H1 (cell line): Measurements from ENCODE around the gene ZNF546. TPM values are rescaled to one million over a fixed set of nuclear protein-coding genes. Genes with fewer than 3 reads are reported as not detected.

Experiments used
- CTCF ChIA-PET: fragments of 300-600 bp; sonication (Branson Sonifier 250); formaldehyde crosslinking; loops from one replicate; lab custom pipeline; 2021; ENCODE audit not compliant: partially characterized antibody; lab: Charles Lee
- POLR2A ChIA-PET: fragments of 300-600 bp; sonication (Branson Sonifier 250); formaldehyde crosslinking; loops from one replicate; lab custom pipeline; 2021; ENCODE audit warnings: inconsistent platforms; ENCODE audit not compliant: partially characterized antibody; lab: Charles Lee
- DNase-seq, 2 experiments: peaks; one replicate each; pipeline versions ENCODE4 v3.0.0 to v3.0.0-alpha.2; 2010 to 2022; ENCODE audit warnings: low spot score in 2 of 2, low read depth in 1 of 2, mixed read lengths in 1 of 2
- FAIRE-seq: peaks from 2 replicates; lab custom pipeline; 2011; peaks lifted over from hg19 to GRCh38; lab: Jason Lieb, UNC
- H2AFZ ChIP-seq: 2 replicates; pipeline ENCODE4 v1.8.1; 2012; ENCODE audit warnings: low read length, inconsistent platforms
- H2AK5ac ChIP-seq: 2 replicates; pipeline ENCODE4 v1.6.1; 2013; ENCODE audit warnings: low read depth, low read length
- H2BK120ac ChIP-seq: replicated peaks from 2 replicates; pipeline ENCODE3; 2013; ENCODE audit warnings: low read depth, low read length, inconsistent platforms
- H2BK12ac ChIP-seq: 2 replicates; pipeline ENCODE4 v1.6.1; 2013; ENCODE audit warnings: low read depth, low read length
- H2BK15ac ChIP-seq: 2 replicates; pipeline ENCODE4 v1.6.1; 2013; ENCODE audit warnings: low read length
- H2BK20ac ChIP-seq: 2 replicates; pipeline ENCODE4 v1.6.1; 2013; ENCODE audit warnings: low read length
- H2BK5ac ChIP-seq: 2 replicates; pipeline ENCODE4 v1.6.1; 2013; ENCODE audit warnings: low read depth, low read length
- H3K14ac ChIP-seq: 2 replicates; pipeline ENCODE4 v1.6.1; 2013; ENCODE audit warnings: inconsistent platforms; ENCODE audit not compliant: insufficient read length
- H3K18ac ChIP-seq: 2 replicates; pipeline ENCODE4 v1.6.1; 2013; ENCODE audit warnings: low read length; ENCODE audit errors: extremely low read depth
- H3K23ac ChIP-seq: 2 replicates; pipeline ENCODE4 v1.6.1; 2013; ENCODE audit warnings: inconsistent platforms; ENCODE audit not compliant: insufficient read length
- H3K23me2 ChIP-seq: 2 replicates; pipeline ENCODE4 v1.6.1; 2013; ENCODE audit warnings: low read depth, low read length
- H3K27ac ChIP-seq: 2 replicates; pipeline ENCODE4 v1.6.1; 2011; ENCODE audit warnings: low read depth, low read length, inconsistent platforms
- H3K27me3 ChIP-seq, 4 experiments: replicated peaks in 1 of 4; 1 replicate in 1 of 4; 2 replicates in 3 of 4; pipeline versions ENCODE4 v1.6.1 to v1.8.1; 2011 to 2013; ENCODE audit warnings: low read length in 3 of 4, mild to moderate bottlenecking in 3 of 4, inconsistent platforms in 2 of 4, mixed read lengths in 2 of 4, moderate library complexity in 1 of 4; ENCODE audit not compliant: control insufficient read depth in 3 of 4, insufficient read depth in 3 of 4; ENCODE audit errors: extremely low read depth in 1 of 4
- H3K36me3 ChIP-seq, 4 experiments: 2 replicates each; pipeline versions ENCODE4 v1.6.1 to v1.8.1; 2011 to 2013; ENCODE audit warnings: mild to moderate bottlenecking in 4 of 4, low read length in 3 of 4, moderate library complexity in 2 of 4, control low read depth in 1 of 4, inconsistent platforms in 1 of 4; ENCODE audit not compliant: insufficient read depth in 4 of 4, control insufficient read depth in 2 of 4
- H3K4ac ChIP-seq: replicated peaks from 2 replicates; pipeline ENCODE3; 2013; ENCODE audit warnings: low read length, low read depth, mixed read lengths, inconsistent platforms; ENCODE audit not compliant: insufficient read length
- H3K4me1 ChIP-seq, 4 experiments: replicated peaks in 1 of 4; 1 replicate in 1 of 4; 2 replicates in 3 of 4; pipeline versions ENCODE4 v1.6.1 to v1.8.1; 2011 to 2013; ENCODE audit warnings: low read length in 3 of 4, inconsistent platforms in 2 of 4, mixed read lengths in 1 of 4; ENCODE audit not compliant: insufficient read depth in 4 of 4, control insufficient read depth in 3 of 4
- H3K4me2 ChIP-seq, 2 experiments: 2 replicates each; pipeline versions ENCODE4 v1.6.1 to v1.8.1; 2011 to 2013; ENCODE audit warnings: low read depth in 2 of 2, low read length in 2 of 2, control low read depth in 1 of 2, inconsistent platforms in 1 of 2, mild to moderate bottlenecking in 1 of 2; ENCODE audit not compliant: insufficient read depth in 1 of 2
- H3K4me3 ChIP-seq, 4 experiments: fragments of 200-600, 300-600 bp in 1 of 4; sonication (generic), shearing (Covaris generic), sonication (Bioruptor Twin) in 1 of 4; 2 replicates each; pipeline versions ENCODE4 v1.5.1 to v1.8.1; 2011 to 2016; ENCODE audit warnings: low read length in 4 of 4, low read depth in 3 of 4, control low read depth in 2 of 4, inconsistent platforms in 2 of 4, mild to moderate bottlenecking in 2 of 4, mixed read lengths in 1 of 4, moderate library complexity in 1 of 4; ENCODE audit not compliant: insufficient read depth in 2 of 4; ENCODE audit errors: extremely low read depth in 1 of 4
- H3K56ac ChIP-seq: replicated peaks from 2 replicates; pipeline ENCODE3; 2013; ENCODE audit warnings: low read depth, mild to moderate bottlenecking, mixed read lengths, low read length, inconsistent platforms; ENCODE audit not compliant: insufficient read length
- H3K79me1 ChIP-seq: 2 replicates; pipeline ENCODE4 v1.6.1; 2013; ENCODE audit warnings: low read depth, low read length, control low read depth
- H3K79me2 ChIP-seq, 2 experiments: 2 replicates each; pipeline versions ENCODE4 v1.6.1 to v1.8.1; 2012 to 2013; ENCODE audit warnings: low read length in 2 of 2, mild to moderate bottlenecking in 2 of 2, inconsistent platforms in 1 of 2; ENCODE audit not compliant: insufficient read depth in 2 of 2, control insufficient read depth in 1 of 2
- H3K9ac ChIP-seq, 4 experiments: replicated peaks in 1 of 4; 1 replicate in 1 of 4; 2 replicates in 3 of 4; pipeline versions ENCODE4 v1.6.1 to v1.8.1; 2011 to 2013; ENCODE audit warnings: low read depth in 3 of 4, low read length in 3 of 4, control low read depth in 2 of 4, mild to moderate bottlenecking in 2 of 4, moderate library complexity in 2 of 4, inconsistent platforms in 1 of 4; ENCODE audit errors: extremely low read depth in 1 of 4
- H3K9me3 ChIP-seq, 2 experiments: 2 replicates each; pipeline versions ENCODE4 v1.6.1 to v1.8.1; 2012 to 2013; ENCODE audit warnings: mild to moderate bottlenecking in 2 of 2, moderate library complexity in 2 of 2, control low read depth in 1 of 2, inconsistent platforms in 1 of 2, low read depth in 1 of 2, low read length in 1 of 2, mixed read lengths in 1 of 2; ENCODE audit not compliant: insufficient read depth in 2 of 2
- H4K20me1 ChIP-seq, 2 experiments: replicated peaks in 1 of 2; 2 replicates each; pipeline versions ENCODE3 to v1.8.1; 2011 to 2013; ENCODE audit warnings: inconsistent platforms in 2 of 2, low read length in 2 of 2, mild to moderate bottlenecking in 1 of 2; ENCODE audit not compliant: insufficient read depth in 2 of 2, control insufficient read depth in 1 of 2
- H4K5ac ChIP-seq: 2 replicates; pipeline ENCODE4 v1.6.1; 2013; ENCODE audit warnings: low read length, low read depth, mixed read lengths, inconsistent platforms; ENCODE audit not compliant: insufficient read length
- H4K8ac ChIP-seq: 2 replicates; pipeline ENCODE4 v1.8.0; 2013; ENCODE audit warnings: mild to moderate bottlenecking, moderate library complexity, low read length, inconsistent platforms; ENCODE audit not compliant: insufficient read depth; ENCODE audit errors: extremely low read depth
- H4K91ac ChIP-seq: replicated peaks from 2 replicates; pipeline ENCODE3; 2013; ENCODE audit warnings: low read length, mixed read lengths, inconsistent platforms; ENCODE audit not compliant: insufficient read length
- ZNF274 ChIP-seq: IDR thresholded peaks from 2 replicates; pipeline ENCODE4 v1.7.0; 2012; ENCODE audit warnings: low read length, borderline replicate concordance; ENCODE audit errors: extremely low read depth
- WGBS, 2 experiments: shearing (Covaris generic) in 1 of 2; methylation state at CpG; one replicate each; pipeline versions ENCODE4 v1.1.6 to v1.1.7; 2013 to 2015; ENCODE audit warnings: low lambda C conversion rate in 2 of 2, mixed read lengths in 2 of 2, inconsistent platforms in 1 of 2, low coverage in 1 of 2, missing lambda C conversion rate in 1 of 2; ENCODE audit not compliant: insufficient replicate concordance in 2 of 2, insufficient coverage in 1 of 2, insufficient read length in 1 of 2; ENCODE audit errors: extremely low coverage in 1 of 2, missing lambda C conversion rate in 1 of 2; 5-methylcytosine and 5-hydroxymethylcytosine counted together
- polyA plus RNA-seq, 7 experiments: library from polyadenylated mRNA; depleted of rRNA in 3 of 7; stranded (reverse) in 5 of 7; unstranded in 2 of 7; fragments of >200 nt in 5 of 7; fragments of 200-250 nt in 2 of 7; gene quantifications; 1 replicate in 5 of 7; 2 replicates in 1 of 7; 4 replicates in 1 of 7; pipeline versions ENCODE4 v1.2.1 to v1.2.3, GENCODE V29; 2011 to 2013; ENCODE audit warnings: missing spikeins in 2 of 7, mixed read lengths in 2 of 7
- total RNA-seq: library from RNA; stranded (reverse); fragmentation: NEBNext Ultra II Directional; extraction: Animal tissue kit (Norgen Biotek cat#: 25700); gene quantifications from 2 replicates; pipeline ENCODE4 v1.2.1, GENCODE V29; 2021
- TF ChIP-seq, protein P1 (sequence below): IDR thresholded peaks from 2 replicates; pipeline ENCODE4 v1.6.1; 2011; ENCODE audit warnings: low read length, improper control_type of control experiment

ZNF546 gene
- total and polyA plus RNA-seq, 2 of the 8 experiments (the other 6 are each of a cell fraction or from before 2014, with no cell fraction given) = 0.21 to 1.1 TPM

DNA sequence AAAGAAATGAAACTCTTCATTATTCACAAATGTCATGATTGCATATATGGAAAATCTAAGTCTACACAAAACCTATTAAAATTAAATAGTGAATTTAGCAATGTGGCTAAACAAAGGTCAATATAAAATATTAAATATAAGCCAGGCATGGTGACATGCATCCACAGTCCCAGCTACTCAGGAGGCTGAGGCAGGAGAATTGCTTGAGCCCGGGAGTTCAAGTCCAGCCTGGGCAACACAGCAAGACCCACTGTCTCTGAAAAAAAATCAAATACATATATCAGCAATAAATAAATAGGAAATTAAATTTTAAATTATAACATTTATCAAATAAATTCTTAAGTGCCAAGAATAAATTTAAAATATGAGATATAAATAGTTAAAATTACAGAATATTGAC lies 14.0 kb upstream of the ZNF546 start:
- H3K4me1 ChIP-seq = no peaks in the 10 kb centered on the region
- no peak overlapping the region for H2BK5ac ChIP-seq
- no peak overlapping the region for H2BK12ac ChIP-seq
- H3K27me3 ChIP-seq = no peaks in the 10 kb centered on the region
- H3K4me2 ChIP-seq = no peak overlapping the region
- peaks cover 0 to 2% of the 10 kb centered on the region in 2 experiments for H4K20me1 ChIP-seq
- H3K36me3 ChIP-seq = peaks cover 18 to 52% (median 36%) of the 10 kb centered on the region in 4 experiments
- FAIRE-seq (no peak), DNase-seq (no peak)
- no peak overlapping the region for H3K27ac ChIP-seq
- H2BK15ac ChIP-seq = no peak overlapping the region
- no peak overlapping the region for H3K14ac ChIP-seq
- no peak for TF ChIP-seq ZNF274
- TF ChIP-seq, protein P1, sequence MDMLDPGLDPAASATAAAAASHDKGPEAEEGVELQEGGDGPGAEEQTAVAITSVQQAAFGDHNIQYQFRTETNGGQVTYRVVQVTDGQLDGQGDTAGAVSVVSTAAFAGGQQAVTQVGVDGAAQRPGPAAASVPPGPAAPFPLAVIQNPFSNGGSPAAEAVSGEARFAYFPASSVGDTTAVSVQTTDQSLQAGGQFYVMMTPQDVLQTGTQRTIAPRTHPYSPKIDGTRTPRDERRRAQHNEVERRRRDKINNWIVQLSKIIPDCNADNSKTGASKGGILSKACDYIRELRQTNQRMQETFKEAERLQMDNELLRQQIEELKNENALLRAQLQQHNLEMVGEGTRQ = no peak
- CTCF ChIA-PET = no interaction called here
- no peak overlapping the region for H3K4ac ChIP-seq
- H3K56ac ChIP-seq = no peak overlapping the region
- no peak overlapping the region for H3K4me3 ChIP-seq
- POLR2A ChIA-PET = interaction anchor here (0.9 kb wide), 1 partner anchor 10 kb away, joined by 3 read pairs; no protein-coding TSS in a partner anchor
- peaks cover 6 to 10% of the 10 kb centered on the region in 2 experiments; a peak in 3 of 4 replicates for H3K9me3 ChIP-seq
- no peak overlapping the region for H2BK20ac ChIP-seq
- no peak overlapping the region for H4K5ac ChIP-seq
- peaks cover 0 to 12% of the 10 kb centered on the region in 2 experiments; a peak in 2 of 4 replicates for H3K79me2 ChIP-seq
- H3K23ac ChIP-seq = no peak overlapping the region
- H2AK5ac ChIP-seq = no peak overlapping the region
- no peaks in the 10 kb centered on the region for H3K23me2 ChIP-seq
- H2AFZ ChIP-seq = no peak overlapping the region
- H3K18ac ChIP-seq = no peak overlapping the region
- H4K8ac ChIP-seq = no peak overlapping the region
- no peaks in the 10 kb centered on the region; the same call in 1 of the 2 replicates for H3K79me1 ChIP-seq
- WGBS, 2 experiments = 85% methylated on average over 1 of the region's 1 CpG; no CpG with 5 or more reads in 1 of the 2 experiments
- H2BK120ac ChIP-seq = no peak overlapping the region
- H4K91ac ChIP-seq = no peak overlapping the region
- no peak overlapping the region for H3K9ac ChIP-seq
